ENCODE data around the gene PAX7. TPM values are rescaled to one million over a fixed set of nuclear protein-coding genes. Genes with fewer than 3 reads are reported as not detected.

PAX7 gene
- total and polyA plus RNA-seq, 2 of the 4 experiments (the other 2 are of a cell fraction), result not detected

GRCh38 chr1:18637511-18637960 lies 6.9 kb downstream of the PAX7 start:
- Histone ChIP-seq H3K4me2 (ENCODE audit: low read depth, low read length) (no peak overlapping the region), H2AK5ac (ENCODE audit: low read depth, low read length) (no peak overlapping the region), H4K91ac (ENCODE audit: insufficient read depth, low read depth, low read length) (no peak overlapping the region), H2BK20ac (ENCODE audit: low read depth, low read length) (no peak overlapping the region), H3K9me3 (ENCODE audit: control insufficient read depth, insufficient read depth, low read length) (no peaks in the 10 kb centered on the region), H2AFZ (replicated peaks; ENCODE audit: low read length, poor library complexity) (no peak overlapping the region), H4K8ac (ENCODE audit: low read depth in 2 of 2, low read length in 2 of 2) (no peak overlapping the region), H3K4me1 (ENCODE audit: control insufficient read depth, insufficient read depth, low read length) (no peaks in the 10 kb centered on the region), H3K14ac (replicated peaks; ENCODE audit: low read depth, low read length) (no peak overlapping the region), H3K9ac (ENCODE audit: low read depth, low read length) (no peak overlapping the region), H3K27me3 (ENCODE audit: control insufficient read depth, insufficient read depth, low read length) (peaks cover 90% of the 10 kb centered on the region), H3K79me1 (ENCODE audit: low read depth in 1 of 2, low read length in 2 of 2) (no peaks in the 10 kb centered on the region), H2BK5ac (ENCODE audit: low read depth, low read length, poor library complexity, severe bottlenecking) (no peak overlapping the region), H3K4ac (ENCODE audit: low read depth, low read length) (no peak overlapping the region), H2AK9ac (replicated peaks; ENCODE audit: low read depth, low read length, poor library complexity) (no peak overlapping the region), H3K27ac (ENCODE audit: insufficient read depth, low read length) (no peak overlapping the region), H4K20me1 (ENCODE audit: insufficient read depth, low read length) (no peaks in the 10 kb centered on the region), H3K18ac (ENCODE audit: low read depth, low read length) (no peak overlapping the region), H3K9me1 (ENCODE audit: insufficient read depth, low read length) (no peaks in the 10 kb centered on the region), H2BK120ac (ENCODE audit: low read depth, low read length) (no peak overlapping the region), H3K36me3 (ENCODE audit: control insufficient read depth, insufficient read depth, low read length) (no peaks in the 10 kb centered on the region), H4K5ac (ENCODE audit: low read depth, low read length) (no peak overlapping the region), H2BK15ac (ENCODE audit: low read depth, low read length) (no peak overlapping the region), H3K4me3 (ENCODE audit: insufficient read depth, low read depth, low read length) (no peak overlapping the region), H3K56ac (ENCODE audit: extremely low read depth, insufficient read depth, low read length) (no peak overlapping the region), H3K23ac (ENCODE audit: low read depth, low read length) (no peak overlapping the region)
- POLR2A ChIA-PET (ENCODE audit: unreplicated experiment), result no interaction called here
- in situ Hi-C loops (cut with MboI; ENCODE audit: low sequenced_read_pairs) (no loop called here), intact Hi-C loops (cut with micrococcal nuclease) (no loop called here), dilution Hi-C loops (cut with HindIII; ENCODE audit: low sequenced_read_pairs, unreplicated experiment) (no loop called here)
- TF ChIP-seq SMC3 (IDR thresholded peaks at IDR 0.05; ENCODE audit: low read depth, low read length), result no peak
- no peak for TF ChIP-seq USF2 (IDR thresholded peaks at IDR 0.05; ENCODE audit: low read depth, low read length)
- TF ChIP-seq MXI1 (IDR thresholded peaks at IDR 0.05; ENCODE audit: borderline replicate concordance, low read depth, low read length), result no peak
- TF ChIP-seq, protein P1, sequence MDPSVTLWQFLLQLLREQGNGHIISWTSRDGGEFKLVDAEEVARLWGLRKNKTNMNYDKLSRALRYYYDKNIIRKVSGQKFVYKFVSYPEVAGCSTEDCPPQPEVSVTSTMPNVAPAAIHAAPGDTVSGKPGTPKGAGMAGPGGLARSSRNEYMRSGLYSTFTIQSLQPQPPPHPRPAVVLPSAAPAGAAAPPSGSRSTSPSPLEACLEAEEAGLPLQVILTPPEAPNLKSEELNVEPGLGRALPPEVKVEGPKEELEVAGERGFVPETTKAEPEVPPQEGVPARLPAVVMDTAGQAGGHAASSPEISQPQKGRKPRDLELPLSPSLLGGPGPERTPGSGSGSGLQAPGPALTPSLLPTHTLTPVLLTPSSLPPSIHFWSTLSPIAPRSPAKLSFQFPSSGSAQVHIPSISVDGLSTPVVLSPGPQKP (IDR thresholded peaks at IDR 0.05; ENCODE audit: borderline replicate concordance, low read depth, low read length), result no peak
- no peak for TF ChIP-seq RCOR1 (IDR thresholded peaks at IDR 0.05; ENCODE audit: insufficient replicate concordance, low read length)
- WGBS, 2 experiments (ENCODE audit: extremely low coverage in 2 of 2, insufficient read length in 1 of 2), result no CpG with 5 or more reads among the region's 24 CpGs
- no peak for ATAC-seq (ENCODE audit: low read depth)
- no peak for DNase-seq
- no TSS peak for BruUV-seq (replicated peaks)
- CTCF ChIA-PET, result no interaction called here

Measured in IMR-90 (cell line).